ENCODE results near the gene MTMR1. TPM values are rescaled to one million over a fixed set of nuclear protein-coding genes. Genes with fewer than 3 reads are reported as not detected.

Gene MTMR1
- total and polyA plus RNA-seq, 2 donors (not counting 1 experiment from before 2014, with no cell fraction given) = 30.8 to 67.5 TPM

- intact Hi-C loops (cut with micrococcal nuclease) = no loop called here
- DNase-seq (no peak), ATAC-seq (ENCODE audit: low read depth) (no peak)
- Histone ChIP-seq H3K9ac (ENCODE audit: low read length) (no peak overlapping the region), H3K27me3 (replicated peaks in 1 of 4; ENCODE audit: control extremely low read depth in 1 of 4, control insufficient read depth in 3 of 4, insufficient read depth in 4 of 4, low read length in 3 of 4) (no peaks in the 10 kb centered on the region), H3K9me3 (ENCODE audit: control extremely low read depth in 1 of 3, control insufficient read depth in 2 of 3, insufficient read depth in 1 of 3, low read length in 2 of 3) (no peaks in the 10 kb centered on the region), H3K79me2 (ENCODE audit: control insufficient read depth, insufficient read depth, low read length) (peaks cover 11% of the 10 kb centered on the region), H4K20me1 (ENCODE audit: control insufficient read depth, insufficient read depth, low read length, poor library complexity, severe bottlenecking) (no peaks in the 10 kb centered on the region), H2AFZ (ENCODE audit: insufficient read depth, low read depth, low read length, poor library complexity, severe bottlenecking) (no peak overlapping the region), H3K27ac (ENCODE audit: low read length in 2 of 2) (no peak overlapping the region), H3K4me2 (replicated peaks; ENCODE audit: low read depth, low read length, poor library complexity, severe bottlenecking) (no peak overlapping the region), H3K4me1 (ENCODE audit: control insufficient read depth in 2 of 2, insufficient read depth in 2 of 2, low read length in 2 of 2) (peaks cover 1 to 2% of the 10 kb centered on the region in 2 donors), H3K36me3 (replicated peaks in 1 of 2; ENCODE audit: control extremely low read depth in 1 of 2, control insufficient read depth in 1 of 2, extremely low read depth in 1 of 2, insufficient read depth in 2 of 2, low read length in 1 of 2) (peaks cover 2 to 69% of the 10 kb centered on the region in 2 experiments), H3K4me3 (ENCODE audit: control extremely low read depth in 1 of 5, extremely low read depth in 1 of 5, insufficient read depth in 1 of 5, low read depth in 2 of 5, low read length in 4 of 5) (no peak overlapping the region)
- ChIA-PET POLR2A (interaction anchor here (0.6 kb wide), 2 partner anchors 250 to 792 kb away, joined by 5 to 12 read pairs; partner anchors contain the start of gene EOLA2), CTCF (no interaction called here)
- WGBS (ENCODE audit: insufficient coverage) = no CpG with 5 or more reads among the region's 6 CpGs
- Mint-ChIP-seq H3K27ac (no peak overlapping the region), H3K4me3 (no peak overlapping the region), H3K9me3 (ENCODE audit: insufficient read depth) (no peaks in the 10 kb centered on the region), H3K27me3 (no peaks in the 10 kb centered on the region), H3K4me1 (peaks cover 10% of the 10 kb centered on the region)
- TF ChIP-seq CTCF (IDR thresholded peaks at IDR 0.05) (no peak), EZH2 (IDR thresholded peaks at IDR 0.05; ENCODE audit: borderline replicate concordance, insufficient read depth, low read depth, low read length, poor library complexity, severe bottlenecking) (no peak)
Observed at GRCh38 chrX:150730719-150731118, 37.5 kb downstream of the MTMR1 start.

- no peak overlapping the region for H3K4me2 ChIP-seq (replicated peaks; ENCODE audit: low read depth, low read length, poor library complexity, severe bottlenecking)
- Mint-ChIP-seq H3K9me3 (ENCODE audit: insufficient read depth) (no peaks in the 10 kb centered on the region), H3K27ac (no peak overlapping the region), H3K27me3 (no peaks in the 10 kb centered on the region), H3K4me1 (peaks cover 19% of the 10 kb centered on the region), H3K4me3 (no peak overlapping the region)
- H3K9me3 ChIP-seq (ENCODE audit: control extremely low read depth in 1 of 3, control insufficient read depth in 2 of 3, insufficient read depth in 1 of 3, low read length in 2 of 3) = no peaks in the 10 kb centered on the region
- WGBS (ENCODE audit: insufficient coverage) = 100% methylated on average over 1 of the region's 3 CpGs
- no peak overlapping the region for H3K27ac ChIP-seq (ENCODE audit: low read length in 2 of 2)
- no peaks in the 10 kb centered on the region for H3K27me3 ChIP-seq (replicated peaks in 1 of 4; ENCODE audit: control extremely low read depth in 1 of 4, control insufficient read depth in 3 of 4, insufficient read depth in 4 of 4, low read length in 3 of 4)
- peaks cover 2 to 66% of the 10 kb centered on the region in 2 experiments for H3K36me3 ChIP-seq (replicated peaks in 1 of 2; ENCODE audit: control extremely low read depth in 1 of 2, control insufficient read depth in 1 of 2, extremely low read depth in 1 of 2, insufficient read depth in 2 of 2, low read length in 1 of 2)
- H3K9ac ChIP-seq (ENCODE audit: low read length) = no peak overlapping the region
- ChIA-PET POLR2A (no interaction called here), CTCF (interaction anchor here (0.8 to 1.0 kb wide), 2 partner anchors 16 to 23 kb away, joined by 3 read pairs; no protein-coding TSS in a partner anchor)
- H3K4me1 ChIP-seq (ENCODE audit: control insufficient read depth in 2 of 2, insufficient read depth in 2 of 2, low read length in 2 of 2) = peaks cover 11 to 12% of the 10 kb centered on the region in 2 donors
- ATAC-seq (ENCODE audit: low read depth) (no peak), DNase-seq (no peak)
- H3K4me3 ChIP-seq (ENCODE audit: control extremely low read depth in 1 of 5, extremely low read depth in 1 of 5, insufficient read depth in 1 of 5, low read depth in 2 of 5, low read length in 4 of 5) = no peak overlapping the region
- intact Hi-C loops (cut with micrococcal nuclease) = no loop called here
- TF ChIP-seq CTCF (IDR thresholded peaks at IDR 0.05) = no peak
- TF ChIP-seq EZH2 (IDR thresholded peaks at IDR 0.05; ENCODE audit: borderline replicate concordance, insufficient read depth, low read depth, low read length, poor library complexity, severe bottlenecking) = no peak
- H2AFZ ChIP-seq (ENCODE audit: insufficient read depth, low read depth, low read length, poor library complexity, severe bottlenecking) = no peak overlapping the region
- no peaks in the 10 kb centered on the region for H4K20me1 ChIP-seq (ENCODE audit: control insufficient read depth, insufficient read depth, low read length, poor library complexity, severe bottlenecking)
- H3K79me2 ChIP-seq (ENCODE audit: control insufficient read depth, insufficient read depth, low read length) = peaks cover 4% of the 10 kb centered on the region
Observed at GRCh38 chrX:150731795-150732194, 38.6 kb downstream of the MTMR1 start.
